GM23338 (cell line): ENCODE data around the gene XPR1. TPM values are rescaled to one million over a fixed set of nuclear protein-coding genes. Genes with fewer than 3 reads are reported as not detected.

ENCODE experiments used
- ATAC-seq: fragments of 200-7000 bp; cut with Tn5 transposase; 3 replicates; pipeline ENCODE4 v1.9.1; 2020
- DNase-seq: peaks from one replicate; pipeline ENCODE4 v3.0.0-alpha.2; 2015; ENCODE audit warnings: low spot score
- H2AFZ ChIP-seq: fragments of 200-600 bp; sonication (generic); 2 replicates; pipeline ENCODE4 v1.8.0; 2016; ENCODE audit warnings: antibody characterized with exemption, mild to moderate bottlenecking, moderate library complexity
- H3F3A ChIP-seq: fragments of 200-600 bp; sonication (generic); replicated peaks from 2 replicates; pipeline ENCODE4 v1.8.0; 2017; ENCODE audit warnings: antibody characterized with exemption, mixed run types, low read depth
- H3K27ac ChIP-seq: fragments of 200-600 bp; sonication (generic); 2 replicates; pipeline ENCODE4 v1.6.1; 2016; ENCODE audit warnings: low read depth
- H3K27me3 ChIP-seq: fragments of 200-600 bp; sonication (generic); 2 replicates; pipeline ENCODE4 v1.8.0; 2016; ENCODE audit warnings: mild to moderate bottlenecking, mixed run types, moderate library complexity; ENCODE audit not compliant: insufficient read depth
- H3K36me3 ChIP-seq: fragments of 200-600 bp; sonication (generic); 2 replicates; pipeline ENCODE4 v1.8.0; 2016; ENCODE audit warnings: mild to moderate bottlenecking; ENCODE audit not compliant: insufficient read depth
- H3K4me1 ChIP-seq: fragments of 200-600 bp; sonication (generic); 2 replicates; pipeline ENCODE4 v1.8.0; 2016; ENCODE audit warnings: mild to moderate bottlenecking, moderate library complexity; ENCODE audit not compliant: insufficient read depth
- H3K4me2 ChIP-seq: fragments of 200-600 bp; sonication (generic); 2 replicates; pipeline ENCODE4 v1.7.1; 2017; ENCODE audit warnings: mixed run types
- H3K4me3 ChIP-seq: fragments of 200-600 bp; sonication (generic); 2 replicates; pipeline ENCODE4 v1.6.1; 2016; ENCODE audit warnings: mixed run types
- H3K79me2 ChIP-seq: fragments of 200-600 bp; sonication (generic); replicated peaks from 2 replicates; pipeline ENCODE4 v1.8.0; 2017; ENCODE audit warnings: mild to moderate bottlenecking; ENCODE audit not compliant: insufficient read depth
- H3K9me2 ChIP-seq: fragments of 200-600 bp; sonication (generic); 2 replicates; pipeline ENCODE4 v1.8.0; 2017; ENCODE audit not compliant: insufficient read depth
- H4K20me1 ChIP-seq: fragments of 200-600 bp; sonication (generic); replicated peaks from 2 replicates; pipeline ENCODE4 v1.8.0; 2017; ENCODE audit warnings: mild to moderate bottlenecking; ENCODE audit not compliant: insufficient read depth
- H3K27ac Mint-ChIP-seq: 2 replicates; pipeline ENCODE4 v1.8.0; 2020; ENCODE audit warnings: inconsistent platforms, mild to moderate bottlenecking, moderate library complexity, mixed read lengths
- H3K27me3 Mint-ChIP-seq: 3 replicates; pipeline ENCODE4 v1.8.0; 2022; ENCODE audit warnings: low read depth, mild to moderate bottlenecking, moderate library complexity, mixed read lengths, inconsistent platforms; ENCODE audit not compliant: insufficient read depth, poor library complexity
- H3K36me3 Mint-ChIP-seq: 3 replicates; pipeline ENCODE4 v1.8.0; 2021; ENCODE audit warnings: low read depth, mild to moderate bottlenecking, inconsistent platforms, moderate library complexity, mixed read lengths
- H3K4me1 Mint-ChIP-seq: 3 replicates; pipeline ENCODE4 v1.8.0; 2020; ENCODE audit warnings: mild to moderate bottlenecking, inconsistent platforms, mixed read lengths
- H3K4me3 Mint-ChIP-seq: 3 replicates; pipeline ENCODE4 v1.8.0; 2021; ENCODE audit warnings: moderate library complexity, mild to moderate bottlenecking, inconsistent platforms, mixed read lengths
- H3K9me3 Mint-ChIP-seq: 3 replicates; pipeline ENCODE4 v1.8.0; 2020; ENCODE audit warnings: moderate library complexity, mild to moderate bottlenecking, inconsistent platforms, mixed read lengths
- CREB1 ChIP-seq: fragments of 250-450 bp; sonication (Bioruptor Pico); IDR thresholded peaks from 2 replicates; pipeline ENCODE4 v1.5.0; 2020; ENCODE audit warnings: low read depth, mild to moderate bottlenecking, moderate library complexity
- CTCF ChIP-seq, 2 experiments: fragments of 200-600 bp in 1 of 2; sonication (generic) in 1 of 2; conservative IDR thresholded peaks; 2 replicates each; pipeline versions ENCODE4 v1.5.1 to v1.6.1; 2016 to 2017; ENCODE audit warnings: antibody characterized with exemption in 2 of 2, low read depth in 2 of 2, mild to moderate bottlenecking in 2 of 2, moderate library complexity in 1 of 2
- EZH2 ChIP-seq: fragments of 200-600 bp; sonication (generic); IDR thresholded peaks from one replicate; pipeline ENCODE4 v1.8.0; 2017; ENCODE audit warnings: antibody characterized with exemption, mild to moderate bottlenecking, low read depth; ENCODE audit not compliant: unreplicated experiment
- JUNB ChIP-seq: IDR thresholded peaks from one replicate; pipeline ENCODE4 v1.6.1; 2016; ENCODE audit warnings: antibody characterized with exemption; ENCODE audit not compliant: unreplicated experiment
- NANOG ChIP-seq: IDR thresholded peaks from 2 replicates; pipeline ENCODE4 v1.6.1; 2016; ENCODE audit warnings: antibody characterized with exemption, borderline replicate concordance
- POLR2AphosphoS5 ChIP-seq: IDR thresholded peaks from 2 replicates; pipeline ENCODE4 v1.6.1; 2016; ENCODE audit warnings: antibody characterized with exemption, low read depth
- REST ChIP-seq: IDR thresholded peaks from one replicate; pipeline ENCODE4 v1.6.1; 2018; ENCODE audit warnings: antibody characterized with exemption; ENCODE audit not compliant: unreplicated experiment
- STAT1 ChIP-seq: IDR thresholded peaks from one replicate; pipeline ENCODE4 v1.6.1; 2016; ENCODE audit warnings: antibody characterized with exemption; ENCODE audit not compliant: unreplicated experiment
- ZNF114 ChIP-seq: fragments of 250-450 bp; sonication (Bioruptor Pico); IDR thresholded peaks from 2 replicates; pipeline ENCODE4 v1.5.0; 2020; ENCODE audit warnings: mild to moderate bottlenecking, moderate library complexity
- ZNF331 ChIP-seq: fragments of 250-450 bp; sonication (Bioruptor Pico); IDR thresholded peaks from 2 replicates; pipeline ENCODE4 v1.5.0; 2020; ENCODE audit warnings: low read depth, mild to moderate bottlenecking, moderate library complexity
- polyA plus RNA-seq: library from polyadenylated mRNA; unstranded; fragments of >200 nt; fragmentation: Nextera tagmentation; extraction: Ambion mirVana; gene quantifications from 2 replicates; pipeline ENCODE4 v1.2.1, GENCODE V29; 2016
- total RNA-seq: library from RNA; depleted of rRNA; stranded (reverse); fragments of >200 nt; shearing (Covaris generic); gene quantifications from 2 replicates; pipeline ENCODE4 v1.2.3, GENCODE V29; 2014

XPR1 gene
- total and polyA plus RNA-seq, 2 experiments from 2014 or later: 9.3 to 38.1 TPM

GRCh38 chr1:180670681-180671080 is 38.9 kb downstream of the XPR1 start:
- H3K36me3 ChIP-seq: no peaks in the 10 kb centered on the region
- no peaks in the 10 kb centered on the region for H3K27me3 ChIP-seq
- no peaks in the 10 kb centered on the region for H3F3A ChIP-seq
- no peaks in the 10 kb centered on the region; the same call in 1 of the 2 replicates for H4K20me1 ChIP-seq
- Mint-ChIP-seq H3K36me3 (peaks cover 26% of the 10 kb centered on the region; the same call in 2 of the 3 replicates), H3K27me3 (no peaks in the 10 kb centered on the region), H3K27ac (no peak overlapping the region), H3K4me1 (peaks cover 8% of the 10 kb centered on the region), H3K9me3 (peaks cover 6% of the 10 kb centered on the region; the same call in 2 of the 3 replicates), H3K4me3 (no peak overlapping the region)
- H3K4me2 ChIP-seq: no peak overlapping the region
- H2AFZ ChIP-seq: no peak overlapping the region
- H3K4me3 ChIP-seq: no peak overlapping the region
- DNase-seq (no peak), ATAC-seq (no peak)
- TF ChIP-seq ZNF114 (CRISPR knock-in tag): no peak
- TF ChIP-seq EZH2: no peak
- no peak for TF ChIP-seq ZNF331
- TF ChIP-seq STAT1: no peak
- no peak for TF ChIP-seq CREB1 (CRISPR knock-in tag)
- peaks cover 11% of the 10 kb centered on the region for H3K4me1 ChIP-seq
- no peaks in the 10 kb centered on the region for H3K9me2 ChIP-seq
- H3K27ac ChIP-seq: no peak overlapping the region
- peaks cover 83% of the 10 kb centered on the region for H3K79me2 ChIP-seq

- ATAC-seq (no peak), DNase-seq (no peak)
- Histone ChIP-seq H3K27me3 (no peaks in the 10 kb centered on the region), H3K4me2 (no peak overlapping the region), H3K4me3 (no peak overlapping the region), H3K27ac (no peak overlapping the region), H4K20me1 (no peaks in the 10 kb centered on the region), H2AFZ (no peak overlapping the region), H3K36me3 (no peaks in the 10 kb centered on the region), H3K9me2 (no peaks in the 10 kb centered on the region), H3K79me2 (peaks cover 80% of the 10 kb centered on the region), H3K4me1 (peaks cover 14% of the 10 kb centered on the region), H3F3A (no peaks in the 10 kb centered on the region)
- H3K4me3 Mint-ChIP-seq: no peak overlapping the region
- H3K4me1 Mint-ChIP-seq: peaks cover 15% of the 10 kb centered on the region
- no peak overlapping the region for H3K27ac Mint-ChIP-seq
- peaks cover 18% of the 10 kb centered on the region; the same call in 2 of the 3 replicates for H3K36me3 Mint-ChIP-seq
- no peak for TF ChIP-seq REST
- TF ChIP-seq ZNF114 (CRISPR knock-in tag): no peak
- no peak for TF ChIP-seq CTCF (conservative IDR thresholded peaks at IDR 0.05; ENCODE audit: low read depth in 2 of 2)
- no peak for TF ChIP-seq JUNB
- TF ChIP-seq ZNF331: no peak
- no peak for TF ChIP-seq POLR2AphosphoS5
- TF ChIP-seq STAT1: no peak
- TF ChIP-seq CREB1 (CRISPR knock-in tag): no peak
- no peak for TF ChIP-seq EZH2
- no peak for TF ChIP-seq NANOG
- H3K9me3 Mint-ChIP-seq: peaks cover 6% of the 10 kb centered on the region; the same call in 2 of the 3 replicates
- H3K27me3 Mint-ChIP-seq: no peaks in the 10 kb centered on the region
Observed at GRCh38 chr1:180672105-180672504, 40.3 kb downstream of the XPR1 start.
